IgD-negative memory B cell (primary cell): ENCODE results near the gene ARHGAP23. TPM values are rescaled to one million over a fixed set of nuclear protein-coding genes. Genes with fewer than 3 reads are reported as not detected.
"Not testable (repeated sequence)": the region's sequence is repeated elsewhere in the genome, so short reads cannot be mapped to it uniquely, and the experiment has no call there.

Experiments
- H3K27ac Mint-ChIP-seq, 3 donors: one replicate each; pipeline ENCODE4 v1.8.0; 2020 to 2022; ENCODE audit warnings: mild to moderate bottlenecking in 3 of 3, mixed read lengths in 3 of 3, moderate library complexity in 1 of 3
- H3K27me3 Mint-ChIP-seq: one replicate; pipeline ENCODE4 v1.8.0; 2021; ENCODE audit warnings: mixed read lengths
- H3K36me3 Mint-ChIP-seq: one replicate; pipeline ENCODE4 v1.8.0; 2020; ENCODE audit warnings: mild to moderate bottlenecking, mixed read lengths
- H3K4me1 Mint-ChIP-seq, 3 donors: one replicate each; pipeline ENCODE4 v1.8.0; 2020 to 2022; ENCODE audit warnings: mixed read lengths in 3 of 3, mild to moderate bottlenecking in 1 of 3
- H3K4me3 Mint-ChIP-seq, 4 donors: one replicate each; pipeline ENCODE4 v1.8.0; 2020 to 2022; ENCODE audit warnings: mild to moderate bottlenecking in 4 of 4, mixed read lengths in 4 of 4, moderate library complexity in 3 of 4
- H3K9me3 Mint-ChIP-seq, 3 donors: one replicate each; pipeline ENCODE4 v1.8.0; 2020 to 2021; ENCODE audit warnings: mixed read lengths in 3 of 3, mild to moderate bottlenecking in 1 of 3
- polyA plus RNA-seq: library from polyadenylated mRNA; unstranded; fragments of 300-500 nt; fragmentation: Illumina TruSeq; gene quantifications from one replicate; pipeline ENCODE4 v1.2.3, GENCODE V29; 2021

ARHGAP23 gene
- polyA plus RNA-seq, 1 donor from 2014 or later = not detected

GRCh38 chr17:38429476-38430100 lies 1.3 kb downstream of the ARHGAP23 start:
- H3K4me1 Mint-ChIP-seq = peaks cover 0 to 5% (median 3%) of the 10 kb centered on the region in 3 donors
- peaks cover 26% of the 10 kb centered on the region for H3K27me3 Mint-ChIP-seq
- peak overlapping the region in 2 of 3 donors; percentile 67 to 73 for H3K27ac Mint-ChIP-seq
- peak overlapping the region; percentile 38 to 74 (median 62) for H3K4me3 Mint-ChIP-seq
- peaks cover 4% of the 10 kb centered on the region for H3K36me3 Mint-ChIP-seq
- H3K9me3 Mint-ChIP-seq = no peaks in the 10 kb centered on the region

- Mint-ChIP-seq H3K27me3 (peaks cover 20% of the 10 kb centered on the region), H3K36me3 (peaks cover 2% of the 10 kb centered on the region), H3K4me3 (peak overlapping the region in 1 of 4 donors; percentile 23), H3K9me3 (no peaks in the 10 kb centered on the region), H3K27ac (peak overlapping the region in 1 of 3 donors; percentile 73), H3K4me1 (peaks cover 0 to 5% (median 3%) of the 10 kb centered on the region in 3 donors)
These were observed 2.1 kb downstream of the ARHGAP23 start for GRCh38 chr17:38430316-38430715.

GRCh38 chr17:38430822-38431221 lies 2.6 kb downstream of the ARHGAP23 start:
- H3K4me3 Mint-ChIP-seq = peak overlapping the region in 1 of 4 donors; percentile 44
- H3K4me1 Mint-ChIP-seq = peaks cover 0 to 5% (median 3%) of the 10 kb centered on the region in 3 donors
- H3K36me3 Mint-ChIP-seq = peaks cover 2% of the 10 kb centered on the region
- H3K27me3 Mint-ChIP-seq = peaks cover 18% of the 10 kb centered on the region
- no peaks in the 10 kb centered on the region for H3K9me3 Mint-ChIP-seq
- no peak overlapping the region for H3K27ac Mint-ChIP-seq

GRCh38 chr17:38431346-38432145 lies 3.3 kb downstream of the ARHGAP23 start:
- Mint-ChIP-seq H3K4me1 (peaks cover 0 to 5% (median 3%) of the 10 kb centered on the region in 3 donors), H3K9me3 (no peaks in the 10 kb centered on the region), H3K36me3 (peaks cover 2% of the 10 kb centered on the region), H3K4me3 (peak overlapping the region in 2 of 4 donors; percentile 17 to 44), H3K27me3 (peaks cover 18% of the 10 kb centered on the region), H3K27ac (no peak overlapping the region)

- H3K4me1 Mint-ChIP-seq = no peaks in the 10 kb centered on the region
- peaks cover 8% of the 10 kb centered on the region for H3K27me3 Mint-ChIP-seq
- peak overlapping the region in 1 of 3 donors; percentile 62 for H3K27ac Mint-ChIP-seq
- H3K36me3 Mint-ChIP-seq = peaks cover 3% of the 10 kb centered on the region
- peak overlapping the region in 1 of 4 donors; percentile 37 for H3K4me3 Mint-ChIP-seq
- no peaks in the 10 kb centered on the region for H3K9me3 Mint-ChIP-seq
These were observed 6.0 kb downstream of the ARHGAP23 start for GRCh38 chr17:38434178-38434665.

GRCh38 chr17:38435795-38436194 lies 7.5 kb downstream of the ARHGAP23 start:
- Mint-ChIP-seq H3K27ac (no peak overlapping the region), H3K9me3 (no peaks in the 10 kb centered on the region), H3K4me1 (no peaks in the 10 kb centered on the region), H3K27me3 (peaks cover 6% of the 10 kb centered on the region), H3K4me3 (no peak overlapping the region), H3K36me3 (peaks cover 3% of the 10 kb centered on the region)

GRCh38 chr17:38436386-38436785 lies 8.1 kb downstream of the ARHGAP23 start:
- Mint-ChIP-seq H3K4me3 (no peak overlapping the region), H3K36me3 (peaks cover 3% of the 10 kb centered on the region), H3K9me3 (no peaks in the 10 kb centered on the region), H3K27ac (no peak overlapping the region), H3K4me1 (no peaks in the 10 kb centered on the region), H3K27me3 (peaks cover 8% of the 10 kb centered on the region)

GRCh38 chr17:38437313-38437712 lies 9.0 kb downstream of the ARHGAP23 start:
- not testable (repeated sequence) for H3K9me3 Mint-ChIP-seq, H3K4me1 Mint-ChIP-seq, H3K4me3 Mint-ChIP-seq, H3K36me3 Mint-ChIP-seq, H3K27ac Mint-ChIP-seq
- peaks cover 13% of the 10 kb centered on the region for H3K27me3 Mint-ChIP-seq

- Mint-ChIP-seq H3K36me3 (peaks cover 3% of the 10 kb centered on the region), H3K4me3 (no peak overlapping the region), H3K4me1 (peaks cover 0 to 4% (median 1%) of the 10 kb centered on the region in 3 donors), H3K27me3 (peaks cover 22% of the 10 kb centered on the region), H3K9me3 (no peaks in the 10 kb centered on the region), H3K27ac (no peak overlapping the region)
These were observed 11.2 kb downstream of the ARHGAP23 start for GRCh38 chr17:38439436-38439835.

GRCh38 chr17:38440614-38441397 lies 12.5 kb downstream of the ARHGAP23 start:
- H3K9me3 Mint-ChIP-seq = no peaks in the 10 kb centered on the region
- H3K36me3 Mint-ChIP-seq = peaks cover 3% of the 10 kb centered on the region
- H3K4me1 Mint-ChIP-seq = peaks cover 0 to 4% (median 1%) of the 10 kb centered on the region in 3 donors
- H3K27me3 Mint-ChIP-seq = peaks cover 19% of the 10 kb centered on the region
- no peak overlapping the region for H3K27ac Mint-ChIP-seq
- no peak overlapping the region for H3K4me3 Mint-ChIP-seq

- no peak overlapping the region for H3K27ac Mint-ChIP-seq
- peaks cover 0 to 4% (median 1%) of the 10 kb centered on the region in 3 donors for H3K4me1 Mint-ChIP-seq
- no peak overlapping the region for H3K4me3 Mint-ChIP-seq
- H3K9me3 Mint-ChIP-seq = no peaks in the 10 kb centered on the region
- peaks cover 5% of the 10 kb centered on the region for H3K36me3 Mint-ChIP-seq
- peaks cover 19% of the 10 kb centered on the region for H3K27me3 Mint-ChIP-seq
These were observed 13.3 kb downstream of the ARHGAP23 start for GRCh38 chr17:38441429-38442061.

GRCh38 chr17:38442548-38442947 lies 14.3 kb downstream of the ARHGAP23 start:
- peaks cover 0 to 4% (median 1%) of the 10 kb centered on the region in 3 donors for H3K4me1 Mint-ChIP-seq
- no peaks in the 10 kb centered on the region for H3K9me3 Mint-ChIP-seq
- peaks cover 3% of the 10 kb centered on the region for H3K36me3 Mint-ChIP-seq
- H3K27me3 Mint-ChIP-seq = peaks cover 22% of the 10 kb centered on the region
- H3K4me3 Mint-ChIP-seq = peak overlapping the region in 1 of 4 donors; percentile 23
- H3K27ac Mint-ChIP-seq = no peak overlapping the region

GRCh38 chr17:38443356-38444031 lies 15.2 kb downstream of the ARHGAP23 start:
- H3K27me3 Mint-ChIP-seq = peaks cover 27% of the 10 kb centered on the region
- H3K4me3 Mint-ChIP-seq = no peak overlapping the region
- no peak overlapping the region for H3K27ac Mint-ChIP-seq
- H3K4me1 Mint-ChIP-seq = peaks cover 0 to 4% (median 1%) of the 10 kb centered on the region in 3 donors
- no peaks in the 10 kb centered on the region for H3K9me3 Mint-ChIP-seq
- peaks cover 3% of the 10 kb centered on the region for H3K36me3 Mint-ChIP-seq

- peaks cover 0 to 4% (median 1%) of the 10 kb centered on the region in 3 donors for H3K4me1 Mint-ChIP-seq
- no peak overlapping the region for H3K27ac Mint-ChIP-seq
- H3K36me3 Mint-ChIP-seq = peaks cover 2% of the 10 kb centered on the region
- no peaks in the 10 kb centered on the region for H3K9me3 Mint-ChIP-seq
- H3K27me3 Mint-ChIP-seq = peaks cover 27% of the 10 kb centered on the region
- H3K4me3 Mint-ChIP-seq = no peak overlapping the region
These were observed 15.9 kb downstream of the ARHGAP23 start for GRCh38 chr17:38444151-38444550.
